H1 (cell line): Measurements from ENCODE around the gene PPFIBP2. TPM values are rescaled to one million over a fixed set of nuclear protein-coding genes. Genes with fewer than 3 reads are reported as not detected.

ENCODE experiments used
- BCL11A ChIP-seq, 2 experiments: IDR thresholded peaks; one replicate each; pipeline ENCODE4 v1.6.1; 2011; ENCODE audit warnings: low read depth in 2 of 2, low read length in 2 of 2, mild to moderate bottlenecking in 2 of 2
- EZH2 ChIP-seq: fragments of 200-600 bp; sonication (generic); IDR thresholded peaks from 2 replicates; pipeline ENCODE4 v1.7.1; 2012; ENCODE audit warnings: low read depth, mild to moderate bottlenecking, moderate library complexity, low read length, inconsistent platforms; ENCODE audit not compliant: severe bottlenecking
- HDAC2 ChIP-seq, 2 experiments: fragments of 300-600 bp in 1 of 2; sonication (generic) in 1 of 2; IDR thresholded peaks; 2 replicates each; pipeline ENCODE4 v1.6.1; 2011 to 2012; ENCODE audit warnings: low read depth in 2 of 2, low read length in 2 of 2, mild to moderate bottlenecking in 2 of 2, moderate library complexity in 2 of 2, borderline replicate concordance in 1 of 2, inconsistent platforms in 1 of 2
- KDM5A ChIP-seq: fragments of 200-600 bp; IDR thresholded peaks from 2 replicates; pipeline ENCODE4 v1.7.1; 2012; ENCODE audit warnings: mild to moderate bottlenecking, low read length, inconsistent platforms, mixed read lengths
- TAF7 ChIP-seq: optimal IDR thresholded peaks from 2 replicates; pipeline ENCODE3; 2011; ENCODE audit warnings: low read depth, mild to moderate bottlenecking, inconsistent platforms, low read length, moderate library complexity, borderline replicate concordance
- TEAD4 ChIP-seq: IDR thresholded peaks from 2 replicates; pipeline ENCODE4 v1.6.1; 2012; ENCODE audit warnings: low read depth, low read length, inconsistent platforms, mixed read lengths
- USF2 ChIP-seq: IDR thresholded peaks from 2 replicates; pipeline ENCODE4 v1.6.1; 2011; ENCODE audit warnings: low read length, improper control_type of control experiment
- ZNF274 ChIP-seq: IDR thresholded peaks from 2 replicates; pipeline ENCODE4 v1.7.0; 2012; ENCODE audit warnings: low read length, borderline replicate concordance; ENCODE audit errors: extremely low read depth
- polyA plus RNA-seq, 7 experiments: library from polyadenylated mRNA; depleted of rRNA in 3 of 7; stranded (reverse) in 5 of 7; unstranded in 2 of 7; fragments of >200 nt in 5 of 7; fragments of 200-250 nt in 2 of 7; gene quantifications; 1 replicate in 5 of 7; 2 replicates in 1 of 7; 4 replicates in 1 of 7; pipeline versions ENCODE4 v1.2.1 to v1.2.3, GENCODE V29; 2011 to 2013; ENCODE audit warnings: missing spikeins in 2 of 7, mixed read lengths in 2 of 7
- total RNA-seq: library from RNA; stranded (reverse); fragmentation: NEBNext Ultra II Directional; extraction: Animal tissue kit (Norgen Biotek cat#: 25700); gene quantifications from 2 replicates; pipeline ENCODE4 v1.2.1, GENCODE V29; 2021

PPFIBP2 gene
- total and polyA plus RNA-seq, 2 of the 8 experiments (the other 6 are each of a cell fraction or from before 2014, with no cell fraction given), result 5.5 to 9.8 TPM

DNA sequence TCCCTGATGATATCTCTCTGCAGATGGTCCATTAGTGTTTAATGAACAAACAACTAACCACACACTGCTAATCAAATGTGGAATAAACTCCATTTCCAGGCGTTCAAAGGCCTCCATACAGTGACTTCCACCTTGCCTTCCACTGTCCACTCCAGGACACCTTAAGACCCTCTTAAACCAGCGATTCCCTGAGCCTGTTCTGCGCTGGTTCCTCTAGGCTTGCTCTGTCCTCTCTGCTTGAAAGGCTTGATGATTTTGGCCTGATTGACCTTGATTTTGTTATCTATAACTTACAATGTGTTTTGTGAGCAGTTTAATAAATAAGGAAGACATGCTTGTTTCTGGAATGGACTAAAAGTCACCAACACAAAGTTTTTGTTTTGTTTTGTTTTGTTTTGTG lies 180.4 kb downstream of the PPFIBP2 start (continued):
- TF ChIP-seq USF2, result no peak
- no peak for TF ChIP-seq EZH2
- no peak for TF ChIP-seq TEAD4
- no peak for TF ChIP-seq HDAC2 (IDR thresholded peaks at IDR 0.05; ENCODE audit: borderline replicate concordance in 1 of 2, low read depth in 2 of 2, low read length in 2 of 2)
- no peak for TF ChIP-seq KDM5A
- no peak for TF ChIP-seq BCL11A (IDR thresholded peaks at IDR 0.05; ENCODE audit: low read depth in 2 of 2, low read length in 2 of 2)
- TF ChIP-seq ZNF274, result no peak
- no peak for TF ChIP-seq TAF7
